Stimulated activated CD4-positive, alpha-beta T cell treated with anti-CD3 and anti-CD28 coated beads, Interleukin-4, amount 100 ng/mL, for 4 hours (primary cell): ENCODE measurements around the gene CAPN12.
"Not testable (repeated sequence)": the region's sequence is repeated elsewhere in the genome, so short reads cannot be mapped to it uniquely, and the experiment has no call there.

Experiments used
- DNase-seq, 2 experiments: peaks; one replicate each; pipeline ENCODE4 v3.0.0-alpha.2; 2020

CAPN12 gene

GRCh38 chr19:38770228-38770948 lies 26.1 kb upstream of the CAPN12 start:
- DNase-seq, result not testable (repeated sequence)

- peak; percentile 84 to 85 for DNase-seq
Measured at GRCh38 chr19:38769635-38770211, 25.4 kb upstream of the CAPN12 start.

DNA sequence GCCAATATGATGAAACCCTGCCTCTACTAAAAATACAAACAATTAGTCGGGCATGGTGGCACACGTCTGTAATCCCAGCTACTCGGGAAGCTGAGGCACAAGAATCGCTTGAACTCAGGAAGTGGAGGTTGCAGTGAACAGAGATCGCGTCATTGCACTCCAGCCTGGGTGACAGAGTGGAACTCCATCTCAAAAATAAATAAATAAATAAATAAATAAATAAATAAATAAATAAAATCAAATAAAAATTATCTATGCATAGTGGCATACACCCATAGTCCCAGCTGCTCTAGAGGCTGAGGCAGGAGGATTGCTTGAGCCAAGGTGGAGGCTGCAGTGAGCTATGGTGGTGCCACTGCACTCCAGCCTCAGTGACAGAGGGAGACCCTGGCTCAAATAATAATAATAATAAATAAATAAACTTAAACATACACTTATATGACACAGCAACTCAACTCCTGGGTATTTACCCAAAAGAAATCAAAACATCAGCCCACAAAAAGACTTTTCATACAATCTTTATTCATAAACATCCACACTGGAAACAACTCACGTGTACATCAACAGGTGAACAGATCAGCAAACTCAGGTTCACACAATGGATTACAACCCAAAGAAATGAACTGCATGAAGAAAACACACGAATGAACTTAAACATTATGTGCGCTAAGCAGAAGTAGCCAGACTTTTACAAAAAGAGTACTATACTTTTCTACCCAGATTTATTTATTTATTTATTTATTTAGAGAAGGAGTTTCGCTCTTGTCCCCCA lies 22.2 kb upstream of the CAPN12 start:
- DNase-seq, result no peak

DNA sequence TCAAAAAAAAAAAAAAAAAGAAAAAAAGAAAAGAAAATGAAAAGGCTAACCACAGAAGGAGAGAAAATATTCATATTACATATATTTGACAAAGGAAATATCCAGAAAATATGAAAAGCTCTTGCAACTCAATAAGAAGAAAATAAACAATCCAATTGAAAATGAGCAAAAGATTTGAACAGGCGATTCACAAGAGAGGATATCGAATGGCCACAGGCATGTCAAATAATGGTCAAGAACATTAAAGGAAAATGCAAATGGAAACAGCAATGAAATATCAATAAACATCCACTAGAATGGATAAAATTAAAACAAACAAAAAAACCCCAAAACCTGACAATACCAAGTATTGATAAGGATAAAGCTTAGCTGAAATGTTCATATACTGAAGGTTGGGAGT lies 20.9 kb upstream of the CAPN12 start:
- DNase-seq, result no peak

- DNase-seq, result no peak
Measured at GRCh38 chr19:38763795-38764220, 19.5 kb upstream of the CAPN12 start.

GRCh38 chr19:38761884-38762389 lies 17.7 kb upstream of the CAPN12 start:
- DNase-seq, result not testable (repeated sequence)

GRCh38 chr19:38760805-38761517 lies 16.7 kb upstream of the CAPN12 start:
- not testable (repeated sequence) for DNase-seq

DNA sequence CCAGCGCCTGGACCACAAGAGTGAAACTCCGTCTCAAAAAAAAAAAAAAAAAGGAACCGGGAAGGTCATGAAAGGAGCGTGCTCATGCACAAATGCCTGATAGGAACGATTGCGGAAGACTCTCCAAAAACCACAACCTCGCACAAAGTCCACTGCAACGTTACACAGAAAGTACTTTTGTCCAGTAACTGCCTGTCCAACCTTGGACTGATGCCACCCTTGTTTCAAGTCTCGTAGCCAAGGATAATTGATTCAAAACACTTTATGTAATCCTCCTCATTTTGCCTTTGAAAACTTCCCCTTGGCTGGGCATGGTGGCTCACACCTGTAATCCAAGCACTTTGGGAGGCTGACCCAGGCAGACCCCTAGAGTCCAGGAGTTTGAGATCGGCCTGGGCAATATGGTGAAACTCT lies 15.3 kb upstream of the CAPN12 start:
- DNase-seq, result no peak

DNA sequence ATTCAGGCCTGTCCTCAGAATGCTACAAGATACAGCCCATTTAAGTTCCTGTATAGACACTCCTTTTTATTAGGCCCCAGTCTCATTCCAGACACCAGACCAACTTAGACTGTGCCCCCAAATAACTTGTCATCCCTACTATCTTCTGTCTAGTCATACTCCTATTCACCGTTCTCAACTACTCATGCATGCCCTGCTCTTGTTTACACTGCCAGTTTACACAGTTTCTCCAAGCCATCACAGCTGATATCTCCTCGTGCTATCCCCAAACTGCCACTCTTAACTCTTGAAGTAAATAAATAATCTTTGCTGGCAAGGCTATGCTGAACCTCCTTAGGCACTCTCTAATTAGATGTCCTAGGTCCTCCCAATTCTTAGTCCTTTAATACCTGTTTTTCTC lies 9.9 kb upstream of the CAPN12 start:
- not testable (repeated sequence) for DNase-seq

- DNase-seq, result not testable (repeated sequence)
Measured at GRCh38 chr19:38753783-38754182, 9.5 kb upstream of the CAPN12 start.

GRCh38 chr19:38745316-38745715 lies 1.0 kb upstream of the CAPN12 start:
- DNase-seq, result no peak

GRCh38 chr19:38744874-38745273 lies 600 bp upstream of the CAPN12 start:
- no peak for DNase-seq

GRCh38 chr19:38743394-38744297 lies 628 bp downstream of the CAPN12 start:
- DNase-seq, result no peak

DNA sequence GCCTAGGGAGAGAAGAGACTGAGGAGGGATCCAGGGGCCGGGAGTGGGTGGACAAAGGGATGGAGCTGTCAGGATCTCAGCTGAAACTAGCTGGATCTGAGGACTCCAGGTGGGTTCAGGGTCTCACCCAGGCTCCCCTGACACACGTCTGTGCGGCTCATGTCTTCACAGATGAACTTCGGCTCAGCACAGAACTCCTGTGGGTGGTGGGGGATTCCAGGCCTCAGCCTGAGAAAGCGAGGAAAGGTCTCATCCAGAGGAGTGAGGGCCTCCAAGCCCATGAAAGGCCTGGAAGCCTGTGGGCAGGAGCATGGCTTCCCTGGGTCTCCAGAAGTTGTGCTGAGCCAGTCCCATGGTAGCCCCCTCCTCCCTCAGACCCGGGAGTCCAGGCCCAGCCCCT lies 1.4 kb downstream of the CAPN12 start:
- no peak for DNase-seq

- no peak for DNase-seq
Measured at GRCh38 chr19:38742296-38742695, 2.0 kb downstream of the CAPN12 start.

DNA sequence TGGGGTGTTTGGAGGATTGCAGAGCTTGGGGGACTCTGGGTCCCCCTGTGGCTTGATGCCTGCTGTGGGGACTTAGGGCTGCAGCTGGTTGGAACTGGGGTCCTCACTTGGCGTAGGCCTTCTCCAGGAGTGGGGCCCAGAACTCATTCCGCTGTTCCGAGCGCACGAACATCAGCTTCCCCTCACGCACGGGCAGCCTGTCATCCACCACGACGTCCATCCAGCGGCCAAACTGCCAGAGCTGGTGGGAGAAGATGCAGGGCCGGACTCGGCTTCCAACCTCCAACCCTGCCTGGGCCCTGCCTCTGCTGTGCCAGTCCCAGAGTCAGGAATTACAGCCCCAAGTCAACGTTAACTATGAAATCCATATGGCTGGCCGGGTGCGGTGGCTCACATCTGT lies 2.6 kb downstream of the CAPN12 start:
- no peak for DNase-seq

DNA sequence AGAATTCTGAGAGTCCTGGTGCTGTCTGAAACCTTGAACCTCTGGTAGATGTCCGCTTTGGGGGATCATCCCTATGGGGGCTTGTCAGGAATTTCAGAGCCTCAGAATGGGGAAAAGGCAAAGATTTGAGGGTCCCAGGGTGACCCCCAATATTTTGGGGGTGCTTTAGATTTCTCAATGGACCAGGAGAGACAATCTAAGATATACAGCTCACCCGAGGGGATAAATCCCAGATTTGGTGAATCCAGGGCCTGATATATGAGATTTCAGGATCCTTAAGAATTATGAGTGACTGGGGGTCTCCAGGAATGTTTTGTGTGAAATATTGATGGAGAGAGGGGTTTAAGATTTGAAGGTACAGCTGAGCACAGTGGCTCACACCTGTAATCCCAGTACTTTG lies 3.3 kb downstream of the CAPN12 start:
- DNase-seq, result no peak

GRCh38 chr19:38740257-38740592 lies 4.0 kb downstream of the CAPN12 start:
- DNase-seq, result no peak

- peak in 1 of 2 experiments; percentile 11 for DNase-seq
Measured at GRCh38 chr19:38739440-38740256, 4.6 kb downstream of the CAPN12 start.

DNA sequence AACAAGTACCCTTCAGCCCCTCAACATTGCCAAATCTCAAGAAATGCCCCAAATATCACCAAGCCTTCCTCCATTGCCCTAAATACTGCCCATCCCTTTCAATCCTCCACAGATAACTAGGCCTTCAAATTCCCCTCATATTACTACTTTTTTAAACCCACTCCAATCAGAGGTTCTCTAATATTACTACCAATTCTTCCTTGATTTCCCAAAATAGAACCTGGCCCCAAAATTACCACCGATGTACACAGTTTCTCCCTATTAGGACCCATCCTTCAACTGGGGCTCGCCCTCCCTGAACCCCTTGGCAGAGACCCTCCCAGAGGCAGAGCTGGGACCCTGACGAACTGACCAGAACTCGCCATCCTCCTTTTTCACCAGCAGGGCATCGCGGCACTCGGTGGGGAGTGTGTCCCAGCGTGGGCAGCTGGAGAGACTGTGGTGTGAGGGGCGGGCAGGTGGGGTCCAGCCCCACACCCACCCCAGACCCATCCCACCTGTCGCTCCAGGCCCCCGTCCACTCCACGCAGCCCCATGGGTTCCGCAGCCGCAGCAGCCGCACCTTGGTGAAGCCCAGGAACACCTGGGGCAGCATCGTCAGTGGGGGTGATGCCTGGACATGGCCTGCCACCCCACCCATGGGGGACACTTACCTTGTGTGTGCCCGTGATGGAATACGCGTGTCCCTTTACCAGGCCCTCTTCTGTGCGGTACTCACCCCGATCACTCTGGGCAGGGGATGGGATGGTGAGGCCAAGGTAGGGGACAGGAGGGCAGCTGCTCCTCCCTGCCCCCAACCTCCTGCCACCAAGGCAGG lies 6.1 kb downstream of the CAPN12 start:
- no peak for DNase-seq
